KG1 (cell line): ENCODE data around the gene AUH.
"Not testable (repeated sequence)": the region's sequence is repeated elsewhere in the genome, so short reads cannot be mapped to it uniquely, and the experiment has no call there.

ENCODE experiments used
- DNase-seq: peaks from one replicate; lab custom pipeline; 2025; lab: John Stamatoyannopoulos, UW

Gene AUH

GRCh38 chr9:91208419-91208745 lies 153.3 kb downstream of the AUH start:
- DNase-seq = no peak

GRCh38 chr9:91207729-91208418 lies 153.8 kb downstream of the AUH start:
- DNase-seq = peak; percentile 50

GRCh38 chr9:91207397-91207728 lies 154.4 kb downstream of the AUH start:
- no peak for DNase-seq

- DNase-seq = no peak
These were observed 154.9 kb downstream of the AUH start for GRCh38 chr9:91206806-91207205.

- no peak for DNase-seq
These were observed 158.9 kb downstream of the AUH start for GRCh38 chr9:91202736-91203283.

GRCh38 chr9:91200692-91201336 lies 160.9 kb downstream of the AUH start:
- no peak for DNase-seq

GRCh38 chr9:91199739-91200497 lies 161.8 kb downstream of the AUH start:
- DNase-seq = no peak

GRCh38 chr9:91198881-91199280 lies 162.8 kb downstream of the AUH start:
- not testable (repeated sequence) for DNase-seq

- no peak for DNase-seq
These were observed 163.3 kb downstream of the AUH start for GRCh38 chr9:91198405-91198804.

- DNase-seq = no peak
These were observed 164.2 kb downstream of the AUH start for GRCh38 chr9:91197232-91198181.

- no peak for DNase-seq
These were observed 165.4 kb downstream of the AUH start for GRCh38 chr9:91196103-91196950.

GRCh38 chr9:91195372-91196012 lies 166.2 kb downstream of the AUH start:
- no peak for DNase-seq

GRCh38 chr9:91193658-91194391 lies 167.9 kb downstream of the AUH start:
- peak; percentile 89 for DNase-seq

- peak; percentile 82 for DNase-seq
These were observed 168.5 kb downstream of the AUH start for GRCh38 chr9:91193087-91193657.

- DNase-seq = no peak
These were observed 169.2 kb downstream of the AUH start for GRCh38 chr9:91192381-91193086.

GRCh38 chr9:91191411-91192380 lies 170.0 kb downstream of the AUH start:
- no peak for DNase-seq

GRCh38 chr9:91190062-91190461 lies 171.7 kb downstream of the AUH start:
- DNase-seq = no peak
